Gastroesophageal sphincter (tissue), 2 donors: ENCODE measurements around the gene SLC9A6.

Source experiments
- EP300 ChIP-seq: sonication (generic); formaldehyde crosslinking; IDR thresholded peaks from one replicate; pipeline ENCODE4 v1.6.1; 2017; ENCODE audit warnings: antibody characterized with exemption, mild to moderate bottlenecking
- POLR2AphosphoS5 ChIP-seq: sonication (generic); formaldehyde crosslinking; IDR thresholded peaks from one replicate; pipeline ENCODE4 v1.6.1; 2017; ENCODE audit warnings: antibody characterized with exemption

DNA sequence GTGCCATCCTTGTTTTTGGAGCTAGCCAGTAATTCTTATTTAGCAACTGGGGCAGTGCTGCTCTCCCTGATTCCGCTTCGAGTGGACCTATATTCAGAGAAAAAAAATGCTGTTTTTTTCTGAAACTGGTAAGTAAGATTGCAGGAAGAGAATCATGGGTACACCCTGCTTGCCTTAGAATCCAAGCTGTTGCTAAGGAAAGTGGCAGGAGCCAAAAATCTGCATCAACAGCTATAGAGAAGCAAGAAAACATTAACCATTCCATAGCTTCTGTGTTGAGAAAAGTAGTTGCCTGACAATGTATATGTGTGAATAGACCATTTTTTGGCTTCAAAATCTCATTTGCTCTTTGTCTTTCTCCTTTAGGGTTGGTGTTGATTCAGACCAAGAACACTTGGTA, 44.5 kb downstream of the SLC9A6 start:
- no peak for TF ChIP-seq EP300
- no peak for TF ChIP-seq POLR2AphosphoS5
